MG63 (cell line): ENCODE measurements around the gene CEP95. TPM values are rescaled to one million over a fixed set of nuclear protein-coding genes. Genes with fewer than 3 reads are reported as not detected.
"Not testable (repeated sequence)": the region's sequence is repeated elsewhere in the genome, so short reads cannot be mapped to it uniquely, and the experiment has no call there.

ENCODE experiments used
- DNase-seq: peaks from one replicate; pipeline ENCODE4 v3.0.0-alpha.2; 2020
- H3K27me3 ChIP-seq: fragments of 250-450 bp; sonication (Bioruptor Pico); 2 replicates; pipeline ENCODE4 v1.5.1; 2020; ENCODE audit warnings: mild to moderate bottlenecking, moderate library complexity
- H3K36me3 ChIP-seq: fragments of 250-450 bp; sonication (Bioruptor Pico); 2 replicates; pipeline ENCODE4 v1.5.1; 2020; ENCODE audit warnings: mild to moderate bottlenecking, moderate library complexity
- H3K4me3 ChIP-seq: fragments of 250-450 bp; sonication (Bioruptor Pico); 2 replicates; pipeline ENCODE4 v1.5.1; 2020; ENCODE audit warnings: mild to moderate bottlenecking, moderate library complexity
- H3K9me3 ChIP-seq: fragments of 250-450 bp; sonication (Bioruptor Pico); 2 replicates; pipeline ENCODE4 v1.5.1; 2020; ENCODE audit warnings: mild to moderate bottlenecking, moderate library complexity
- total RNA-seq: library from RNA; depleted of rRNA; stranded (reverse); fragments of >200 nt; shearing (Covaris generic); gene quantifications from 2 replicates; pipeline ENCODE4 v1.2.3, GENCODE V29; 2014; ENCODE audit warnings: low replicate concordance; rRNA removed

The CEP95 gene
- total RNA-seq, 1 experiment from 2014 or later, result 17.7 TPM

DNA sequence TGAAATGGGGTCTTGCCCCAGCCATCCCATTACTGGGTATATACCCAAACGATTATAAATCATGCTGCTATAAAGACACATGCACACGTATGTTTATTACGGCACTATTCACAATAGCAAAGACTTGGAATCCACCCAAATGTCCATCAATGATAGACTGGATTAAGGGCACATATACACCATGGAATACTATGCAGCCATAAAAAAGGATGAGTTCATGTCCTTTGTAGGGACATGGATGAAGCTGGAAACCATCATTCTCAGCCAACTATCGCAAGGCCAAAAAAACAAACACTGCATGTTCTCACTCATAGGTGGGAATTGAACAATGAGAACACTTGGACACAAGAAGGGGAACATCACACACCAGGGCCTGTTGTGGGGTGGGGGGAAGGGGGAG, 70.2 kb downstream of the CEP95 start:
- not testable (repeated sequence) for H3K27me3 ChIP-seq, DNase-seq, H3K9me3 ChIP-seq, H3K4me3 ChIP-seq
- peaks cover 91% of the 10 kb centered on the region for H3K36me3 ChIP-seq

DNA sequence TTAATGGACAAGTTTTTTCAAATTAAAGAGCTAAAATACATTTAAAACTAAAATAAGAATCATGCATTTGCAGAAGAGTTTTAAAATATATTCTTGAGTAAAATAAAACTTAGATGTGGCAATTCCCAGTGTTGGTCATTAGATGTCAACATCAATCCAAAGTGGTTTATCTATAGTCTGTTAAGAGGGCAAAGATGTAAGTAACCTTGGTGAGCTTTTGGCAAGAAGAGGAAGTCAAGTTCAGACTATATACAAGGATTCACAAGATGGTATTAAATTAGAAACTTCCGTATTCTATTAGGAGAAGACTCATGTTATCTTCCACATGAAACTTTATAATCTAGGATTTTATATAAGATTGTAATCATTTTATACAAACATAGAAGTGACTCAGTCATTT, 73.1 kb downstream of the CEP95 start:
- Histone ChIP-seq H3K27me3 (no peaks in the 10 kb centered on the region), H3K9me3 (no peaks in the 10 kb centered on the region), H3K36me3 (peaks cover 91% of the 10 kb centered on the region), H3K4me3 (no peak overlapping the region)
- no peak for DNase-seq

DNA sequence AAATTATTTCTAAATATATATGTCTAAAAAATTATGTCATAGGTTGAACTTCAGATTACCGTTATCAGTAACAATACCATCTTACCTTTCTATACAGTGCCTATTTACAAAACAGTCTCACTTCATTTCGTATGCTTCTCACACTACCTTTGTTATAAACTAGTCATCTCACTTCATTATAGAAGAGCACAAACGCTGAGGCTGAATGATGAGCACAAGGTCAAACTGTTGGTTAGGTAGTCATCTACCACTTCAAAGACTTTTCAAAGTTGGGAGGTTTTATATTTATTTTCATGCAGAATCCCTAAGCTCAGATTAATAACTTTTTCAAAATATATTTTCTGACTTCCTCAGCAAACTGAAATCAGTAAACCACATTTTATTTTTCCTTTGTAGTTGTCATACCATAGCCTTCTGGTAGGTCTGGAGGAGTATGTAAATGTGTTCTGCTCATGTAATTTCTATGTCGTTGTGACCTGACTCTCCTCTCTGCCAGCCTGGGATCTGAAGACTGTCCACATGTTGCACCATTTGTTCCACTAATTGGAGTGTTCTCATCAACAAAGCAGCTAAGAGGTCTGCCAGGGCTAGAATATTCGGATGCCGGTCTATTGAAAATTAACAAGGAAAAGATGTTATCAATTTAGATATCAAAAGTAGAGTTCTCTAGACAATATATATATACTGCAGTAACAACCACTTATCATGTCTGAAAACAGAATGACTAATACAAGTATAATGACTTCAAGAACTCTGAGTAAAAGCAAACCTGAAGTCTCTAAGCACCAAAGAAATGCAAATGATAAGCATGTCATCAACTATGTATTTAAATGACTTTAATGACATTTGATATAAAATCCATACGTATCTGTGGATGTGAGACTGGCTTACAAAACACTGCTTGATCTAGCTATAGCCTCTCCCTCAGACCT, 73.9 kb downstream of the CEP95 start:
- peaks cover 91% of the 10 kb centered on the region for H3K36me3 ChIP-seq
- DNase-seq, result no peak

DNA sequence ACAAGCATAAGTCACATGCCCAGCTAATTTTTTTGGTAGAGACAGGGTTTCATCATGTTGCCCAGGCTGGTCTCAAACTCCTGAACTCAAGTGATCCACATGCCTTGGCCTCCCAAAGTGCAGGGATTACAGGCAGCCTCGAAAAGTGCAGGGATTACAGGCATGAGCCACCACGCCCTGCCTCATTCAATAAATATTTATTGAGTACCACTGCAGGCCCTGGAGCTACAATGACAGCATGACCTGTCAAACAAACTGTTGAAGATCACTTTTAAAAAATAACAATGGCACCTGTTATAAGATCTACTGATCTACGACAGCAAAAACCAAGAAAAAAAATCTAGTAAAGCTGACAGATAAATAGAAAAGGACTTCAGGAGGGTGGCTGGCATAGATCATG, 76.3 kb downstream of the CEP95 start:
- Histone ChIP-seq H3K4me3 (no peak overlapping the region), H3K36me3 (peaks cover 89% of the 10 kb centered on the region), H3K9me3 (no peaks in the 10 kb centered on the region), H3K27me3 (no peaks in the 10 kb centered on the region)
- DNase-seq, result no peak

More for the DNA sequence above, 73.9 kb downstream of the CEP95 start:
- H3K4me3 ChIP-seq, result no peak overlapping the region
- no peaks in the 10 kb centered on the region for H3K27me3 ChIP-seq
- H3K9me3 ChIP-seq, result no peaks in the 10 kb centered on the region

DNA sequence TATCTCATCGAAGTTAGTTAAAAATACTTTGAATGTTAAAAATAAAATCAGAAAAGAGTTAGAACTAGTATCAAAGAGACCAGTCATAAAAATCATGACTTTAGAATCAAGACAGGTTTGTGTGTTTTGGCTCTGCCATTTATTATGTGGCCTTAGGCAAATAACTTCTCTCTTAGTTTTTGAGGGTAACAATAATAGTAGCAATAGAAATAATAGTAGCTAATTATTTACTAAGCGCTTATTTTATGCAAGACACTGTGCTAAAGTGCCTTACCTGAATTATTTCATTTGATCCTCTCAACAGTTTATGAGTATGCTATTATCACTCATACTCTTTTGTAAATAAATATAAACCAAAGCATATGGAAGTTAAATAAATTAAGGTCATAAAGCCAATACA, 78.4 kb downstream of the CEP95 start:
- no peaks in the 10 kb centered on the region for H3K9me3 ChIP-seq
- DNase-seq, result no peak
- H3K4me3 ChIP-seq, result no peak overlapping the region
- no peaks in the 10 kb centered on the region for H3K27me3 ChIP-seq
- peaks cover 84% of the 10 kb centered on the region for H3K36me3 ChIP-seq

Other genes starting within 250 kb of the CEP95 start
- 9.2 and 17.2 TPM in 2 replicates for gene TEX2, start 243.7 kb upstream of the CEP95 start, total RNA-seq
- 0.10 TPM in 1 of 2 replicates, not detected in the other for gene PECAM1, start 116.1 kb upstream of the CEP95 start, total RNA-seq
- gene MILR1, start 57.9 kb upstream of the CEP95 start, total RNA-seq, result 5.6 and 19.0 TPM in 2 replicates
- gene POLG2, start 9.9 kb upstream of the CEP95 start, total RNA-seq, result 2.8 and 10.4 TPM in 2 replicates
- gene DDX5, start 688 bp upstream of the CEP95 start, total RNA-seq, result 420 and 1,383 TPM in 2 replicates
- gene SMURF2, start 155.3 kb downstream of the CEP95 start, total RNA-seq, result 154 and 184 TPM in 2 replicates